GM19452 (cell line): ENCODE results near the gene GET3.

Experiments
- ATAC-seq: cut with Tn5 transposase; IDR thresholded peaks from one replicate; pipeline ENCODE4 v1.9.1; 2021; ENCODE audit not compliant: unreplicated experiment

The GET3 gene

GRCh38 chr19:12750851-12751250 is 13.6 kb downstream of the GET3 start:
- no peak for ATAC-seq

- no peak for ATAC-seq
Measured at GRCh38 chr19:12751635-12752034, 14.3 kb downstream of the GET3 start, which contains the start of gene BEST2. TSS of gene BEST2 (plus strand) at chr19:12751791. CDS start at chr19:12752593, 802 bp downstream.

GRCh38 chr19:12752056-12752781 is 14.9 kb downstream of the GET3 start:
- no peak for ATAC-seq

GRCh38 chr19:12754465-12755196 is 17.3 kb downstream of the GET3 start:
- no peak for ATAC-seq

GRCh38 chr19:12756150-12756883 is 19.0 kb downstream of the GET3 start:
- no peak for ATAC-seq

GRCh38 chr19:12757544-12758274 is 20.4 kb downstream of the GET3 start:
- ATAC-seq: no peak

GRCh38 chr19:12759686-12760085 is 22.4 kb downstream of the GET3 start:
- ATAC-seq: no peak

- ATAC-seq: no peak
Measured at GRCh38 chr19:12763100-12763499, 25.8 kb downstream of the GET3 start.

- no peak for ATAC-seq
Measured at GRCh38 chr19:12764698-12765097, 27.4 kb downstream of the GET3 start.

- no peak for ATAC-seq
Measured at GRCh38 chr19:12766051-12766521, 28.8 kb downstream of the GET3 start.

GRCh38 chr19:12767150-12767549 is 29.9 kb downstream of the GET3 start:
- no peak for ATAC-seq

- no peak for ATAC-seq
Measured at GRCh38 chr19:12767666-12768065, 30.4 kb downstream of the GET3 start.

- ATAC-seq: no peak
Measured at GRCh38 chr19:12769689-12770088, 32.4 kb downstream of the GET3 start.

GRCh38 chr19:12770922-12771321 is 33.6 kb downstream of the GET3 start:
- no peak for ATAC-seq

GRCh38 chr19:12772323-12772722 is 35.0 kb downstream of the GET3 start:
- no peak for ATAC-seq

- no peak for ATAC-seq
Measured at GRCh38 chr19:12773571-12773970, 36.3 kb downstream of the GET3 start.

- no peak for ATAC-seq
Measured at GRCh38 chr19:12774588-12775555, 37.6 kb downstream of the GET3 start, which contains the start of gene HOOK2. TSS of gene HOOK2 (minus strand) at chr19:12775552. CDS start at chr19:12775449, 103 bp downstream.

- no peak for ATAC-seq
Measured at GRCh38 chr19:12777217-12778016, 40.1 kb downstream of the GET3 start.
